DMS79 (cell line): ENCODE results near the gene CDH4.

Experiments
- DNase-seq: peaks from one replicate; lab custom pipeline; 2025; lab: John Stamatoyannopoulos, UW

CDH4 gene

GRCh38 chr20:61301711-61302525 lies 49.9 kb downstream of the CDH4 start:
- DNase-seq, result no peak

GRCh38 chr20:61303217-61303616 lies 51.2 kb downstream of the CDH4 start:
- DNase-seq, result no peak

GRCh38 chr20:61303675-61304074 lies 51.6 kb downstream of the CDH4 start:
- DNase-seq, result peak; percentile 65

- no peak for DNase-seq
These were observed 52.7 kb downstream of the CDH4 start for GRCh38 chr20:61304750-61305149.

- no peak for DNase-seq
These were observed 54.9 kb downstream of the CDH4 start for GRCh38 chr20:61306937-61307475.

- DNase-seq, result no peak
These were observed 55.8 kb downstream of the CDH4 start for GRCh38 chr20:61307686-61308476.

- no peak for DNase-seq
These were observed 56.4 kb downstream of the CDH4 start for GRCh38 chr20:61308477-61308774.

- DNase-seq, result no peak
These were observed 58.9 kb downstream of the CDH4 start for GRCh38 chr20:61310954-61311353.

- no peak for DNase-seq
These were observed 59.8 kb downstream of the CDH4 start for GRCh38 chr20:61311656-61312387.

GRCh38 chr20:61312925-61313324 lies 60.9 kb downstream of the CDH4 start:
- no peak for DNase-seq

- no peak for DNase-seq
These were observed 61.3 kb downstream of the CDH4 start for GRCh38 chr20:61313396-61313795.

GRCh38 chr20:61314326-61315010 lies 62.4 kb downstream of the CDH4 start:
- DNase-seq, result no peak

- DNase-seq, result no peak
These were observed 63.3 kb downstream of the CDH4 start for GRCh38 chr20:61315319-61315718.

GRCh38 chr20:61316346-61316745 lies 64.3 kb downstream of the CDH4 start:
- DNase-seq, result no peak

- no peak for DNase-seq
These were observed 66.0 kb downstream of the CDH4 start for GRCh38 chr20:61317966-61318530.

GRCh38 chr20:61320691-61321425 lies 68.8 kb downstream of the CDH4 start:
- peak; percentile 7 for DNase-seq

GRCh38 chr20:61321481-61321880 lies 69.4 kb downstream of the CDH4 start:
- DNase-seq, result no peak

GRCh38 chr20:61322151-61322865 lies 70.2 kb downstream of the CDH4 start:
- no peak for DNase-seq

GRCh38 chr20:61324906-61325305 lies 72.8 kb downstream of the CDH4 start:
- DNase-seq, result no peak

- no peak for DNase-seq
These were observed 73.7 kb downstream of the CDH4 start for GRCh38 chr20:61325718-61326117.
